GM12873 (cell line): ENCODE measurements around the gene DCAF8.

Experiments used
- CTCF ChIP-seq: IDR thresholded peaks from 2 replicates; pipeline ENCODE4 v1.5.1; 2012; ENCODE audit warnings: low read depth, mild to moderate bottlenecking, moderate library complexity, low read length, control low read depth; ENCODE audit not compliant: insufficient read depth; ENCODE audit errors: missing control alignments

DCAF8 gene

GRCh38 chr1:160232911-160233310 is 29.4 kb downstream of the DCAF8 start:
- TF ChIP-seq CTCF = no peak

GRCh38 chr1:160228431-160228830 is 33.9 kb downstream of the DCAF8 start:
- no peak for TF ChIP-seq CTCF

GRCh38 chr1:160227561-160227960 is 34.8 kb downstream of the DCAF8 start:
- no peak for TF ChIP-seq CTCF

GRCh38 chr1:160227034-160227433 is 35.3 kb downstream of the DCAF8 start:
- no peak for TF ChIP-seq CTCF

GRCh38 chr1:160226623-160227022 is 35.7 kb downstream of the DCAF8 start:
- no peak for TF ChIP-seq CTCF

GRCh38 chr1:160225345-160225744 is 37.0 kb downstream of the DCAF8 start:
- TF ChIP-seq CTCF = no peak

- no peak for TF ChIP-seq CTCF
Measured at GRCh38 chr1:160224606-160225005, 37.7 kb downstream of the DCAF8 start.
